Measurements from ENCODE around the gene COQ10A. TPM values are rescaled to one million over a fixed set of nuclear protein-coding genes. Genes with fewer than 3 reads are reported as not detected.

The COQ10A gene
- total and polyA plus RNA-seq, 2 of the 8 experiments (the other 6 are each of a cell fraction or from before 2014, with no cell fraction given) = 21.8 to 42.9 TPM

- no peak overlapping the region for H4K91ac ChIP-seq (replicated peaks; ENCODE audit: insufficient read length, low read length)
- no peak overlapping the region for H2BK5ac ChIP-seq (ENCODE audit: low read depth, low read length)
- no peak overlapping the region for H4K5ac ChIP-seq (ENCODE audit: insufficient read length, low read depth, low read length)
- H3K4me3 ChIP-seq (ENCODE audit: extremely low read depth in 1 of 4, insufficient read depth in 2 of 4, low read depth in 3 of 4, low read length in 4 of 4) = no peak overlapping the region
- TF ChIP-seq CTCF (IDR thresholded peaks at IDR 0.05; ENCODE audit: control extremely low read depth in 1 of 3, insufficient read depth in 1 of 3, low read depth in 1 of 3, low read length in 3 of 3) = peak in 2 of 3 experiments; percentile 64 to 72; a peak in 3 of 4 replicates
- no peak for TF ChIP-seq HDAC2 (IDR thresholded peaks at IDR 0.05; ENCODE audit: borderline replicate concordance in 1 of 2, low read depth in 2 of 2, low read length in 2 of 2)
- peak; percentile 44 to 58 for TF ChIP-seq RAD21 (IDR thresholded peaks at IDR 0.05 in 1 of 2, conservative IDR thresholded peaks at IDR 0.05 in 1 of 2; ENCODE audit: low read depth in 2 of 2, low read length in 2 of 2)
- no peak for TF ChIP-seq ZNF274 (IDR thresholded peaks at IDR 0.05; ENCODE audit: borderline replicate concordance, extremely low read depth, low read length)
- no peak for TF ChIP-seq KDM1A (IDR thresholded peaks at IDR 0.05; ENCODE audit: borderline replicate concordance, low read length)
- H4K8ac ChIP-seq (ENCODE audit: extremely low read depth, insufficient read depth, low read length) = no peak overlapping the region
- H2BK20ac ChIP-seq (ENCODE audit: low read length) = no peak overlapping the region
- no peaks in the 10 kb centered on the region for H3K9me3 ChIP-seq (ENCODE audit: insufficient read depth in 2 of 2, low read depth in 1 of 2, low read length in 1 of 2)
- no peak overlapping the region for H3K23ac ChIP-seq (ENCODE audit: insufficient read length)
- H3K56ac ChIP-seq (replicated peaks; ENCODE audit: insufficient read length, low read depth, low read length) = no peak overlapping the region
- H4K20me1 ChIP-seq (replicated peaks in 1 of 2; ENCODE audit: control insufficient read depth in 1 of 2, insufficient read depth in 2 of 2, low read length in 2 of 2) = peaks cover 0 to 2% of the 10 kb centered on the region in 2 experiments
- no peak overlapping the region for H3K4ac ChIP-seq (replicated peaks; ENCODE audit: insufficient read length, low read depth, low read length)
- no peaks in the 10 kb centered on the region for H3K79me2 ChIP-seq (ENCODE audit: control insufficient read depth in 1 of 2, insufficient read depth in 2 of 2, low read length in 2 of 2)
- no peak overlapping the region for H3K14ac ChIP-seq (ENCODE audit: insufficient read length)
- no peaks in the 10 kb centered on the region for H3K79me1 ChIP-seq (ENCODE audit: low read depth, low read length)
- H3K23me2 ChIP-seq (ENCODE audit: low read depth, low read length) = peaks cover 7% of the 10 kb centered on the region; the same call in 1 of the 2 replicates
- no peak overlapping the region for H3K27ac ChIP-seq (ENCODE audit: low read depth, low read length)
- no peak overlapping the region for H3K9ac ChIP-seq (replicated peaks in 1 of 4; ENCODE audit: extremely low read depth in 1 of 4, low read depth in 3 of 4, low read length in 3 of 4)
- WGBS, 2 experiments (ENCODE audit: extremely low coverage in 1 of 2, insufficient coverage in 1 of 2, insufficient read length in 1 of 2, insufficient replicate concordance in 2 of 2, low coverage in 1 of 2, low lambda C conversion rate in 2 of 2, missing lambda C conversion rate in 1 of 2) = 62% methylated on average over 1 of the region's 1 CpG; no CpG with 5 or more reads in 1 of the 2 experiments
- DNase-seq (ENCODE audit: low read depth in 1 of 2, low spot score in 2 of 2) (no peak), FAIRE-seq (no peak)
- no peak overlapping the region for H2AK5ac ChIP-seq (ENCODE audit: low read depth, low read length)
- no peak overlapping the region for H2BK12ac ChIP-seq (ENCODE audit: low read depth, low read length)
- H3K18ac ChIP-seq (ENCODE audit: extremely low read depth, low read length) = no peak overlapping the region
- no peak overlapping the region for H2BK120ac ChIP-seq (replicated peaks; ENCODE audit: low read depth, low read length)
- H3K36me3 ChIP-seq (ENCODE audit: control insufficient read depth in 2 of 4, insufficient read depth in 4 of 4, low read length in 3 of 4) = peaks cover 12 to 57% (median 31%) of the 10 kb centered on the region in 4 experiments; a peak in 7 of 8 replicates
- no peaks in the 10 kb centered on the region for H3K27me3 ChIP-seq (replicated peaks in 1 of 4; ENCODE audit: control insufficient read depth in 3 of 4, extremely low read depth in 1 of 4, insufficient read depth in 3 of 4, low read length in 3 of 4)
- H3K4me1 ChIP-seq (replicated peaks in 1 of 4; ENCODE audit: control insufficient read depth in 3 of 4, insufficient read depth in 4 of 4, low read length in 3 of 4) = peaks cover 0 to 9% (median 3%) of the 10 kb centered on the region in 4 experiments; a peak in 4 of 7 replicates
- ChIA-PET POLR2A (ENCODE audit: partially characterized antibody) (interaction anchor here (1.0 to 2.8 kb wide), 9 partner anchors 8 to 178 kb away, joined by 3 to 10 read pairs (median 4); partner anchors contain the start of genes SMARCC2, TIMELESS and ZC3H10), CTCF (ENCODE audit: partially characterized antibody) (interaction anchor here (0.5 to 4.5 kb wide), 8 partner anchors 11 to 237 kb away, joined by 3 to 26 read pairs (median 4); partner anchors contain the start of genes ANKRD52 and SMARCC2)
- H2BK15ac ChIP-seq (ENCODE audit: low read length) = no peak overlapping the region
- no peak overlapping the region for H3K4me2 ChIP-seq (ENCODE audit: insufficient read depth in 1 of 2, low read depth in 2 of 2, low read length in 2 of 2)
- no peak overlapping the region for H2AFZ ChIP-seq (ENCODE audit: low read length)
Observed at GRCh38 chr12:56271031-56271430, 4.3 kb downstream of the COQ10A start.
